MM.1S (cell line): ENCODE data around the gene CCDC88C.

Source experiments
- DNase-seq: peaks from one replicate; pipeline ENCODE4 v3.0.0-alpha.2; 2015
- H2AFZ ChIP-seq: fragments of 300-600 bp; sonication (generic); 2 replicates; pipeline ENCODE4 v1.6.0; 2016; ENCODE audit warnings: antibody characterized with exemption, low read length
- H3F3A ChIP-seq: fragments of 300-600 bp; sonication (generic); 2 replicates; pipeline ENCODE4 v1.6.1; 2016; ENCODE audit warnings: mild to moderate bottlenecking, antibody characterized with exemption, low read length, moderate library complexity, mixed read lengths; ENCODE audit not compliant: insufficient read depth
- H3K27ac ChIP-seq: fragments of 300-600 bp; sonication (generic); 2 replicates; pipeline ENCODE4 v1.5.1; 2016; ENCODE audit warnings: mild to moderate bottlenecking, low read length
- H3K27me3 ChIP-seq: fragments of 300-600 bp; sonication (generic); replicated peaks from 2 replicates; pipeline ENCODE4 v1.6.0; 2016; ENCODE audit warnings: low read length; ENCODE audit not compliant: insufficient read depth
- H3K36me3 ChIP-seq: fragments of 300-600 bp; sonication (generic); replicated peaks from 2 replicates; pipeline ENCODE4 v1.6.1; 2016; ENCODE audit warnings: mild to moderate bottlenecking, low read length, mixed read lengths; ENCODE audit not compliant: insufficient read depth
- H3K4me1 ChIP-seq: fragments of 300-600 bp; sonication (generic); 2 replicates; pipeline ENCODE4 v1.6.1; 2016; ENCODE audit warnings: low read length, mixed read lengths
- H3K4me2 ChIP-seq: fragments of 300-600 bp; sonication (generic); 2 replicates; pipeline ENCODE4 v1.6.0; 2016; ENCODE audit warnings: low read depth, low read length
- H3K4me3 ChIP-seq: fragments of 300-600 bp; sonication (generic); 2 replicates; pipeline ENCODE4 v1.5.1; 2016; ENCODE audit warnings: low read length, mixed read lengths
- H3K79me2 ChIP-seq: fragments of 300-600 bp; sonication (generic); 2 replicates; pipeline ENCODE4 v1.6.1; 2016; ENCODE audit warnings: mixed run types, low read length, mixed read lengths
- H3K9ac ChIP-seq: fragments of 300-600 bp; sonication (generic); 2 replicates; pipeline ENCODE4 v1.6.1; 2016; ENCODE audit warnings: low read length, mixed read lengths
- H3K9me2 ChIP-seq: fragments of 300-600 bp; sonication (generic); replicated peaks from 2 replicates; pipeline ENCODE4 v1.6.1; 2016; ENCODE audit warnings: mild to moderate bottlenecking, low read length, mixed read lengths; ENCODE audit not compliant: insufficient read depth
- H3K9me3 ChIP-seq: fragments of 300-600 bp; sonication (generic); replicated peaks from 2 replicates; pipeline ENCODE4 v1.6.1; 2016; ENCODE audit warnings: mild to moderate bottlenecking, low read length, mixed read lengths; ENCODE audit not compliant: insufficient read depth
- H4K20me1 ChIP-seq: fragments of 300-600 bp; sonication (generic); 2 replicates; pipeline ENCODE4 v1.6.1; 2016; ENCODE audit warnings: mild to moderate bottlenecking, low read length, moderate library complexity, mixed read lengths; ENCODE audit not compliant: insufficient read depth
- EZH2 ChIP-seq: fragments of 300-600 bp; sonication (generic); optimal IDR thresholded peaks from 2 replicates; pipeline ENCODE3; 2017; ENCODE audit warnings: low read depth, mild to moderate bottlenecking, antibody characterized with exemption, low read length, mixed read lengths
- EZH2phosphoT487 ChIP-seq: fragments of 300-600 bp; sonication (generic); IDR thresholded peaks from 2 replicates; pipeline ENCODE4 v1.6.1; 2018; ENCODE audit warnings: antibody characterized with exemption, low read length
- TF ChIP-seq, protein P1 (sequence below): fragments of 300-600 bp; sonication (generic); IDR thresholded peaks from 2 replicates; pipeline ENCODE4 v1.5.1; 2016; ENCODE audit warnings: antibody characterized with exemption, low read length, mixed read lengths

The CCDC88C gene

DNA sequence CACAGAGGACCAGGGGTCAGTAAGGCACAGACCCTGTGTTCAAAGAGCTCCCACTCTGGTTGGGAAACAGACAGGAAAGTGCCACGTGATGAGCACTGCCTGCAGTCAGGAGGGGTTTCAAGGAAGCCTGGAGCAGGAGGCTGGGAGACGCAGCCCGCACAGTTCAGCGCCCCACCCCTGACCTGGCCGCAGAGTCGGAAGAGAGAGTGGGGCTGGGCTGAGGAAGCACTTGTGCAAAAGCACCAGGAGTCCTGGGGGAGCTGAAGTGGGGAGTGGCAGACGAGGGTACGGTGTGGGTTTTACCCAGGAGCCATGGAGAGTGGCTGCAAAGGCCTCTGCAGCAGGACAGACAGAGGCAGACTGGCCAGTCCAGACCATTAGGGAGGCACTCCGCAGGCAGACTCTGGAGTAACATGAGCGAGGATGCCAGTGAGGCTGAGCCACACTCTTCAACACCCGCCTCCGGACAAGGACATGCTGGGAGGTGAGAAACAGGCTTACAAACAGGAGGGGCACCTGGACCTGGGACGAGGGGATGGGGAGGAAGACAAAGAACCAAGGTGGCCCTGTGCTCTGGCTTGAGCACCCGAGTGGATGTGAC is 87.4 kb downstream of the CCDC88C start:
- peaks cover 25% of the 10 kb centered on the region for H3F3A ChIP-seq
- H3K4me2 ChIP-seq, result no peak overlapping the region
- H3K27ac ChIP-seq, result no peak overlapping the region
- H4K20me1 ChIP-seq, result no peaks in the 10 kb centered on the region
- no peaks in the 10 kb centered on the region for H3K36me3 ChIP-seq
- H3K9me2 ChIP-seq, result no peaks in the 10 kb centered on the region
- no peaks in the 10 kb centered on the region for H3K27me3 ChIP-seq
- TF ChIP-seq EZH2phosphoT487, result no peak
- TF ChIP-seq, protein P1, sequence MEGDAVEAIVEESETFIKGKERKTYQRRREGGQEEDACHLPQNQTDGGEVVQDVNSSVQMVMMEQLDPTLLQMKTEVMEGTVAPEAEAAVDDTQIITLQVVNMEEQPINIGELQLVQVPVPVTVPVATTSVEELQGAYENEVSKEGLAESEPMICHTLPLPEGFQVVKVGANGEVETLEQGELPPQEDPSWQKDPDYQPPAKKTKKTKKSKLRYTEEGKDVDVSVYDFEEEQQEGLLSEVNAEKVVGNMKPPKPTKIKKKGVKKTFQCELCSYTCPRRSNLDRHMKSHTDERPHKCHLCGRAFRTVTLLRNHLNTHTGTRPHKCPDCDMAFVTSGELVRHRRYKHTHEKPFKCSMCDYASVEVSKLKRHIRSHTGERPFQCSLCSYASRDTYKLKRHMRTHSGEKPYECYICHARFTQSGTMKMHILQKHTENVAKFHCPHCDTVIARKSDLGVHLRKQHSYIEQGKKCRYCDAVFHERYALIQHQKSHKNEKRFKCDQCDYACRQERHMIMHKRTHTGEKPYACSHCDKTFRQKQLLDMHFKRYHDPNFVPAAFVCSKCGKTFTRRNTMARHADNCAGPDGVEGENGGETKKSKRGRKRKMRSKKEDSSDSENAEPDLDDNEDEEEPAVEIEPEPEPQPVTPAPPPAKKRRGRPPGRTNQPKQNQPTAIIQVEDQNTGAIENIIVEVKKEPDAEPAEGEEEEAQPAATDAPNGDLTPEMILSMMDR, result no peak
- no peak for TF ChIP-seq EZH2
- H3K9ac ChIP-seq, result no peak overlapping the region
- H3K79me2 ChIP-seq, result peaks cover 90% of the 10 kb centered on the region
- no peaks in the 10 kb centered on the region for H3K9me3 ChIP-seq
- H3K4me1 ChIP-seq, result peaks cover 58% of the 10 kb centered on the region
- no peak overlapping the region for H2AFZ ChIP-seq
- DNase-seq, result no peak
- H3K4me3 ChIP-seq, result no peak overlapping the region

DNA sequence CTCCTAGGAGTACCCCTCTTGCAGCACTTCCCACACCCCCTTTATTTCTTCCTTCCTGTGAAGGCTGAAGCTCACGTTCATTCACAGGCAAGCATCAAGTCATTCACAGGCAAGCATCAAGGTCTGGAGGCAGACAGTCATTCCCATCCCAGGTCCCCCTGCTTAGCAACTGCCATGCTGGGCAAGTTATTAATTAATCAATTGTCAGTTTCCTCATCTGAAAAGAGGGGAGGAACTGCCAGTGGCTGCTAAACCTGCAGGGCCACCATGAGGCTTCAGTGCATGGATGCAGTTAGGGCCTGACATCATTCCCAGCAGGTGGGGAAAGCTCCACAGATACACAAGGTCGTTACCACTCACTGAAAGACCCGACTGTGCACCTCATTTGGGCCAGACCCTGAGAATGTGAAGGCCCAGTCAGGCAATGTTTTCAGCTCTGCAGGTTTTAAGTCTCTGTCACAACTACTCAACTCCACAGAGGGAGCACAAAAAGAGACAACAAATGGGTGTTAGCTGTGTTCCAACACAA is 88.1 kb downstream of the CCDC88C start:
- peaks cover 58% of the 10 kb centered on the region for H3K4me1 ChIP-seq
- peak overlapping the region; percentile 13; the same call in 1 of the 2 replicates for H3K27ac ChIP-seq
- no peak overlapping the region for H2AFZ ChIP-seq
- H3K9ac ChIP-seq, result no peak overlapping the region
- DNase-seq, result no peak
- no peaks in the 10 kb centered on the region for H3K36me3 ChIP-seq
- no peak overlapping the region for H3K4me2 ChIP-seq
- peaks cover 27% of the 10 kb centered on the region for H3F3A ChIP-seq
- no peaks in the 10 kb centered on the region for H3K9me2 ChIP-seq
- H3K9me3 ChIP-seq, result no peaks in the 10 kb centered on the region
- H3K27me3 ChIP-seq, result no peaks in the 10 kb centered on the region
- no peak overlapping the region for H3K4me3 ChIP-seq
- TF ChIP-seq EZH2phosphoT487 (no peak), EZH2 (no peak)
- TF ChIP-seq, protein P1, result no peak
- no peaks in the 10 kb centered on the region for H4K20me1 ChIP-seq
- H3K79me2 ChIP-seq, result peaks cover 89% of the 10 kb centered on the region

DNA sequence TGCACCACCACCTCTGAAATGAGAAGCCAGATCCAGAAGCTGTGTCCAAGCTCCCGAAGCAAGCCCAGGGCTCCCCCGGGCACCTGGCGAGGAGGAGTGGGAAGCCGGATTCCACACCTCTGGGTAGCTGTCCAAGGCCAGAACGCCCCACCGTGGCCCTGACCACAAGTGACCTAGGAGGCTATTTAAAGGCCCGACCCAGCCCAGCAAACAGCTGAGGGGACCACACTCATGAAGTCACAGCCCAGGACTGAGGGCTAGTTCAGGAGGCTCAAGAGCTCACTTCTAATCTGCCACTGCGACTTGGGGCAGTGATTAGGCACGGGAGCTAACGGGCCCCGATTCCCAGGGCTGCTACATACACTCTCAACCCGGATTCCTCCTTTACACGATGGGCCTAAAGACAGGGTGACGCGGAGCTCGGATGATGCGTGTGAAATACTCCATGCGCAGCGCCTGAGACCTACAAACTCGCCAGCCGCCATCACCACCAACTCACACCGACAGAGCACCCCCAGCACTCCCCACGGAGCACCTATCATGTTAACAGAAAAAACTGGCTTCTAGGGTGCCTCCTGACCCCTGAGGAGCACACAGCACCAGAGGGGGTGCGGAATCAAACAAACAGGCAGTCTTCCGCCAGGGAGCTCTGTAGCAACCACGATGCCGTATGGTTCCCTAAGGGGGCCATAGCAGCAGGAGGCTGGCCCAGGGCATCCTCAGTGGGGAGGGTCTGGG is 89.1 kb downstream of the CCDC88C start:
- Histone ChIP-seq H3K9ac (no peak overlapping the region), H2AFZ (no peak overlapping the region), H3K27ac (peak overlapping the region; percentile 8; the same call in 1 of the 2 replicates)

More for the DNA sequence above, 89.1 kb downstream of the CCDC88C start:
- peaks cover 59% of the 10 kb centered on the region for H3K4me1 ChIP-seq
- DNase-seq, result no peak
- no peak for TF ChIP-seq EZH2
- TF ChIP-seq, protein P1, result no peak
- no peak for TF ChIP-seq EZH2phosphoT487
- no peaks in the 10 kb centered on the region for H4K20me1 ChIP-seq
- H3K36me3 ChIP-seq, result no peaks in the 10 kb centered on the region
- peaks cover 92% of the 10 kb centered on the region for H3K79me2 ChIP-seq
- no peak overlapping the region for H3K4me2 ChIP-seq
- no peaks in the 10 kb centered on the region for H3K27me3 ChIP-seq
- H3F3A ChIP-seq, result peaks cover 27% of the 10 kb centered on the region
- H3K4me3 ChIP-seq, result no peak overlapping the region
- no peaks in the 10 kb centered on the region for H3K9me3 ChIP-seq
- no peaks in the 10 kb centered on the region for H3K9me2 ChIP-seq
